Activated T-cell treated with anti-CD3 and anti-CD28 coated beads for 24 hours (primary cell): ENCODE measurements around the gene MED16.
"Not testable (repeated sequence)": the region's sequence is repeated elsewhere in the genome, so short reads cannot be mapped to it uniquely, and the experiment has no call there.

Source experiments
- DNase-seq: peaks from one replicate; pipeline ENCODE4 v3.0.0-alpha.2; 2020; ENCODE audit warnings: low read depth

MED16 gene

DNA sequence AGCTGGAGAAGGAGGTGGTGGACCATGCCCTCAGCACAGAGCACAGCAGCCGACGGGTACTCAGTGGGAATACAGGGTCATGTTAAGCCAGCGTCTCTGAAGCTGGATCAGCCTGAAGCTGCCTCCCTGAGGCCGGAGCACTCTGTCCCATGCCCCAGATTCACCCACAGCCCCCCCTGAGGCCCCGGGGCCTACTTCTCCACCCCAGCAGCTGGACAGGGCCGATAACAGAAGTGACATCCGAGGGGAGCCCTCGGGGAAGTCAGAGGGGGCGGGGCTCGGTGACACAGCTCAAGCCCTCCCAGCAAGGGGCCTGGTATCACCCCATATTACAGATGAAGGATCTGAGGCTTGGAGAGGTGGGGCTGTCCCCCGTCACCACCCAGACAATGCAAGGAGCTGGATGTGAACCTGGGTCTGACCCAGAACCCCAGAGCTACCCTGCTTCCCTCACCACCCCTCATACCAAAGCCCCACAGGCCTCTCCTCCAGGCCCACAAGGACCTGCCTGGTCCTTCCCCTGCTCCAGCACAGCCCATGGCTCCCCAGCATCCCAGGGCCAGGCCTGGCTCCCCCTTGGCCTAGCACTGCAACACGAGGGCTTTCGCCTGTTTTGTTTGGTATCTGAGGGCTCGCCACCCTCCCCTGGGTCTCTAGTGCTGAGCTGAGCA lies 14.3 kb upstream of the MED16 start:
- DNase-seq: no peak

DNA sequence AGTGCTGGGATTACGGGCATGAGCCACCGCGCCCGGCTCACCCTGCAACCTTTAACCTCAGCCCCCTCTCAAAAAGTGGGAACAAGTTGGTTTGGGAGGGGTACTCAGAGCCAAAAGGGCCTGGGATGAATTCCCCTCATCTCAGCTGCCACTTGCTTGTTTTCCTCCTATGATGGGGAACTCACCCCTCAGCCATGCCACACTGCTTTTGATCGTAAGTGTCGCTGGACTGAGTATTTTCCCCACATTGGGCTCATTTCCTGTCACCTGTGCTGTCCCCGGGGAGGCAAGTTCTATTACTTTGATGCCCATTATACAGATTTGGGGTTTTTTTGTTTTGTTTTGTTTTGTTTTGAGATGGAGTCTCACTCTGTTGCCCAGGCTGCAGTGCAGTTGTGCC lies 13.5 kb upstream of the MED16 start:
- DNase-seq: no peak

DNA sequence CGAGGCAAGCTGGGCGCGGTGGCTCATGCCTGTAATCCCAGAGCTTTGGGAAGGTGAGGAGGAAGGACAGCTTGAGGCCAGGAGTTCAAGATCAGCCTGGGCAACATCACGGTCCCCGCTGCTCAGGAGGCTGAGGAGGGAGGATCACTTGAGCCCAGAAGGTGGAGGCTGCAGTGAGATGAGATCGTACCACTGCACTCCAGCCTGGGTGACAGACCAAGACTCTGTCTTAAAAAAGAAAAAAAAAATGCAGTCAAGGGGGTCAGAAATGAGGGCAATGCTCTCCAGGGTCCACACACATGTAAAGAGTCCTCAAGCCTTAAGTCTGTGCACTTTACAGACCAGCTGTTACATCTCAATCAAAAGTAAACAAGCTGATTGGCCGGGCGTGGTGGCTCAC lies 11.6 kb upstream of the MED16 start:
- DNase-seq: no peak

DNA sequence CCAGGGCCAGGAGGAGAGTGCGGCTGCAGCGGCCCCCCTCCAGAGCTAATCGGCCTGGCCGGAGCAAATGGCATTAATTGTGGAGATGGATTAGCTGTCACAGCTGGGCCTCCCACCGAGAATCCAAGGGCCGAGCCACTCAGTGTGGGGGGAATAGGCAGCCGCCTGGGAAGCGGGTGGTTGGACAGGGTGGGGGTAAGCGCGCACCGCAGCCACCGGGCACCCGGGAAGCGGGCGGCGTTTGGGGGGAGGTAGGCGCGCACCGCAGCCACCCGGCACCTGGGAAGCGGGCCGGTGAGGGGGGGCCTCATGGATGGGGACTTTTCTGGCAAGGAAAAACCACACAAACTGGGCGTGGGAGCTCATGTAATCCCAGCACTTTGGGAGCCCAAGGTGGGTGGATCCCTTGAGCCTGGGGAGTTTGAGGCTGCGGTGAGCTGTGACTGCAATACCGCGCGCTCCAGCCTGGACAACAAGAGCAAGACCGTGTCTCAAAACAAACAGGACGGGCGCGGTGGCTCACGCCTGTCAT lies 10.3 kb upstream of the MED16 start:
- no peak for DNase-seq

DNA sequence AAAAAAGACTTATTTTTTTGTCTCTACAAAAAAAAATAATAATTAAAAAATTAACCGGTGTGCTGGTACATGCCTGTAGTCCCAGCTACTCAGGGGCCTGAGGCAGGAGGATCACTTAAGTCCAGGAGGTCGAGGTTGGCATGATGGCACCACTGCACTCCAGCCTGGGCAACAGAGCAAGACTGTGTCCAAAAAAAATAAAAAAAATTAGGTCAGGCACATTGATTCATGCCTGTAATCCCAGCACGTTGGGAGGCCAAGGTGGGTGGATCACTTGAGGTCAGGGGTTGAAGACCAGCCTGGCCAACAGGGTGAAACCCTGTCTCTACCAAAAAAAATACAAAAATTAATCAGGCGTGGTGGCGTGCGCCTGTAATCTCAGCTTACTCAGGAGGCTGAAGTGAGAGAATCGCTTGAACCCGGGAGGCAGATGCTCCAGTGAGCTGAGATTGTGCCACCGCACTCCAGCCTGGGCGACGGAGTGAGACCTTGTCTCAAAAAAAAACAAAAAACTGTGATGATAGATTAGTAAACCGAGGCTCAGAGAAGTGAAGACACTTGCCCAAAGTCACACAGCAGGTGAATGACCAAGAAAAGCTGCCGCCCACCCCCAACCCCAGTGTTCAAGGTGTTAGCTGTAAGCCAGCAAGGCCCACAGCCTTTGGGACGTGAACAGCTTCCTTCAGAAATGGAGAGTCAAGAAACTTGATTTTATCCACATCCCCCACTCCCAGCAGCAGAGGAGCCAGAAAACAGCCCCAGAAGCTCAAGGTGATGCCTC lies 9.6 kb upstream of the MED16 start:
- no peak for DNase-seq

DNA sequence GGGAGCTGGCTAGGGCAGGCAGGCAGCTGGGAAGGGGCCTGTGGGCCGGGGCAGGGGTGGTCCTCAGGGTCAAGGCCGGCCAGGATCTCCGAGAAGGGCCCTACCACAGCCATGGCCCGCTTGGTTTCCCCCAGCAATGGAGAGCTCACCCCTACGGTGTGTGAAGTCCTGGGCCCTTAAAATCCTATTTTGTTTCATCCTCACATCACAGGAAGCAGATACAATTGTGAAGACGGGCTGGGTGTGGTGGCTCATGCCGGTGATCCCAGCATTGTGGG lies 9.0 kb upstream of the MED16 start:
- DNase-seq: no peak

DNA sequence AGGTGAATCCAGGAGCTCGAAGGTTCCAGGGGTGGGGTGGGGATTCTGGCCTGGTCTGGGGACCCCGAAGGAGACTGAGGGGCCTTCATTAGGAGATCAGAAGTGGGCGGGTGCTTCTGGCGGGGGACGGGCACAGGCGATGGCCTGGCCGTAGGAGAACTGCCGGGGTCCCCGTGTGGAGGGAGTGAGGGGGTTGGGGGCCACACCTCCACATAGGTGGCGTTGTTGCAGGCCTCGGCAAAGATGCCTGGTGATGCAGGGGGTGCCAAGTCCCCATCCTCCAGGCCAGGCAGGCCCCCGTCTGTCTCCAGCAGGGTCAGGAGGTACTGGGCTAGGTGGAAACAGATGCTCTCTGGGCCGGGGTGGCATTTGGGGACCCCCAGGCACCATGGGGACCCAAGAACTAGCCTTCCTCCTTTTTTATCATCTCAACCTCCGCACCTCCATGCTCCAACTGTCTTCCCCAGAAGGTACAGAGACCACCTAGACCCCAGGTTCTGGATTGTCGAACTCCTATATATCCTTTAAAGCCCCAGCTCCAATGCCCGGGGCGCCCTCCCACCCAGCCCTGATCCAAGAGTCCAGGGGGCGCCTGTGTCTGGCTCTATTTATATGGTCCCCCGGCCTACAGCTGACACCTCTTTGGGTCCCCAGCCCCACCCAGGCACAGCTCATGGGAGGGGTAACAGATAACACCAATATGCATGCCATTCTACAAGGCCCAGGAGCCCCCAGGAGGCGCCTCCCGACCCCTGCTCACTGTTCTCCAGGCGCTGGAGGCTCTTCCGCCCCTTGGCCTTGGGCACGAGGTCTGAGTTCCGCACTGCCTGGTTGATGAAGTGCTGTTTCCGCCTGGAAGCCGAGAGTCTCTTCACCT lies 8.5 kb upstream of the MED16 start:
- no peak for DNase-seq

DNA sequence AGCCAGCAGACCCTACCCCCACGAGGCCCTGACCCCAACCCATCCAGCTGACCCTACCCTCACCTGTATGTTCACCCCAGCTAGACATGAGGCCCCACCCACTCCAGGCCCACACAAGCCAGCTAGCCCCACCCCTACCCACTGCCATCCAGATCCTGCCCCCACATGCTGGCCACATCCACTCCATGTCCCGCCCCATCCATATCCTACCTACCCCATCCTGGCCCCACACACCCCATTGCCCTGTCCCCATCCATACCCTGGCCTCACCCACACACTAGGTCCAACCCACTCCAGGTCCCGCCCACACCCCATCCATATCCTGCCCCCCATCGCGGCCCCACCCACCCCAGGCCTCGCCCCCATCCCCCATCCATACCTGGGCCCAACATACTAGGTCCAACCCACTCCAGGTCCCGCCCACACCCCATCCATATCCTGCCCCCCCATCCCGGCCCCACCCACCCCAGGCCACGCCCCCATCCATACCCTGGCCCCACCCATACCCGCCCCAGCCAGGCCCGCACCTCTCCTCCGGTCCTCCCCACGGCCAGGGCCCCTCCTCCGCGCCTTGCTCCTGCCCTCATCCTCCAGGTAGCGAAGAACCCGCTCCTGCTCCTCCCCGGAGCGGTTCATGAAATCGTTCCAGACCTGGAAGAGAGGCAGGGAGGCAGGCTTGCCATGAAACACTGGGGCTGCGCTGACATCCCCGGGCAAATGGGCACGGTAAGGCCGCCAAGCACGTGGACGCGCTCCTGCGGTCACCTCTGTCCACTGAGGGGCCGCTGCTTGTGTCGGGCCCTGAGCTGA lies 7.5 kb upstream of the MED16 start:
- DNase-seq: no peak

DNA sequence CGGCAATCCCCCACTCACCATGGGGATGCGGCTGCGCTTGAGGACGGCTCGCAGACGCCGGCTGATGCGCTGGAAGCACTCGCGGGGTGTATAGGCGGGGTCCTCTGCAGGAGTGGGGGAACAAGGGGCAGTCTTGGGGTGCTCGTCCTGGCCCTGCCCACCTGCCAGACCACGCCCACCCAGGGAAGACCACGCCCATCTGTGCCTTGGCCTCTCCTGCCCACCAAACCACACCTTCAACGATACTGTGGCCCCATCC lies 7.0 kb upstream of the MED16 start:
- DNase-seq: no peak

DNA sequence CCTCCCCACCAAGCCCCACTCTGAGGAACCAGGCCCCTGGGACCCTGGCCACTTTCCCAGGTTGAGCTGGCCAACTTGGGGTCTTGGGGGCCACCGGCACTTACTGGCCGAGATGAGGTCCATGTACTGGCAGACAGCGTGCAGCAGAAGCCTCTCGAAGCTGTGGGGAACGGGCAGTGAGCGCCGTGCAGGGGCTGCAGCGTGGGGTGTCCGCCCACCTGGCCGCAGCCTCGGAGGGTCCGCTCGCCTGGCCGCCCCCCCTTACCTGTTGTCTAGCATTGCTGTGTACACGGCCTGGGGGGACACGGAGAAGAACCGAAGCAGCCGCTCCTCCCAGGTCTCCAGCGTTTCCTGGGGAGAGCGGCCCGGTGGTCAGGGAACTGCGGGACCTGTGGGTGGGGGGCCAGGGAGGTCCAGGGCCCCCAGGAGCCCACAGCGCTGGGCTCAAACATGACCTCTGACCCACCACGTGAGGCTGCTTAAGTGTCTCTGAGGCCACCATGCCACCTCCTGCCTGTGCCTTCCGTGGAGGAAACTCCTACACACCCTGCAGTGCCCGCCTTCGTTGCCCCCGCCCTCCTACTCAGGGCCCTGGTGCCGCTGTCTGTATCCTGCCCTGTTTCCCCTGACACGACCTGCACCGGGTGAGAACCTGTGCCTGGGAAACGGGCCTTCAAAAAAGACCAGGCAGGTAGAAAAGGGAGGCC lies 6.5 kb upstream of the MED16 start:
- DNase-seq: no peak

DNA sequence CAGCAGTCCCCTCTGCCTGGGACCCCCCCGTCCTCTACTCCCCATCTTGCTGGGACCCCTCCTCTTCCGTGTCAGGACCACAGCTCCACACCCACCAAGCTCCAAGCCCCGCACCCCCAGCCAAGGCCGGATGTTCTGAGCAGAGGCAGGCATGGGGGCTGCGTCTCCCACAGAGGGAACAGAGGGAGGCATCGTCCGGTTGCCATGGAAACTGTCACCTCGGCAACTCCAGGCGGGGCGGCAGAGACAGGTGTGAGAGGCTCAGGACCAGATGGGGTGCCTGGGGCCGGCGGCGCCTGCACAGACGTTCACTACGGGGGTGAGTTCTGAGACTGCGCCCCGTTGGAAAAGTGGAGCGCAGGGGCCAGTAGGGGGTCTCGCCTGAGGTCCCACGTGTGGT lies 5.7 kb upstream of the MED16 start:
- no peak for DNase-seq

DNA sequence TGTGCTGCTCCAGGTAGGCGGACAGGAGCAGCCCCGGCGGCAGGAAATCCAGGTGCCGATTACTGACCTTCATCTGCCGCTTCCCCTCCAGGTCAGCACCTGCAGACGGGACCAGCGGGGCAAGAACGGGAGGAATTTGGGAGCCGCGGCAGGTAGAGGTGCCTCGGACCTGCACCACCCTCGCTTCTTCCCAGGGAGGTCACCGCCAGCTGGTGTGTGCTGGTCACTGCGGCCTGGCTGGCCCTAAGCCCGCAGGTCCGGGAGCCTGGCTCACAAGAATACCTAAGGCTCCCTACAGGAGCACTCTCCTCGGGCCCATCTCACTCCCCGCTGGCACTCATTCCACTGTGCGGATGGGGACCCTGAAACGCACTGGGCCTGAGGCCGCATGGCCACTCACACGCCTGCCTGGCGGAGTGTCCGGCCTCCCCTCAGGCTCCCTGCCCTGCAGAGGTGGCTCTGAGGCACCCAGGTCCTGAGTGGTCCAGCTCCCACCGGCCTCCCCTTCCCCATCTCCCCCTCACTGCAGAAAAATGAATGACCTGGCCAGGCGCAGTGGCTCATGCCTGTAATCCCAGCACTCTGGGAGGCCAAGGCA lies 4.6 kb upstream of the MED16 start:
- no peak for DNase-seq

DNA sequence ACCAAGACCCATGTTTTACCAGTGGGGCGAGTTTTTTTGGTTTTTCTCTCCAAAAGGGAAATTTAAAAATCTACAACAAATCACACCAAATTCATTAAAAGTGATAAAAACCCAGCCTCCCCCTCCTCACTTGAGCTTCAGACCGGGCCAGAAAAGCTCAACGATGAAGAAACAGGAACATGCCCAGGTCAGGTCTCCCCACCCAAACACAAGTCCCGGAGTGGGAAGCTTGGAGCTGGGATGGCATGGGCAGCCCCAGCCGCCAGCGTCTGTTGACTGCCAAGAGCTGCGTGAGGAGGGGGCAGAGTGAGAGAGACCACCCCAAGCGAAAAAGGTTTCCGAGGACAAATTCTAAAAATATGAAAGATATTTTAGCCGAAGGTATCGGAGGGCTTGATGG lies 4.0 kb upstream of the MED16 start:
- no peak for DNase-seq

DNA sequence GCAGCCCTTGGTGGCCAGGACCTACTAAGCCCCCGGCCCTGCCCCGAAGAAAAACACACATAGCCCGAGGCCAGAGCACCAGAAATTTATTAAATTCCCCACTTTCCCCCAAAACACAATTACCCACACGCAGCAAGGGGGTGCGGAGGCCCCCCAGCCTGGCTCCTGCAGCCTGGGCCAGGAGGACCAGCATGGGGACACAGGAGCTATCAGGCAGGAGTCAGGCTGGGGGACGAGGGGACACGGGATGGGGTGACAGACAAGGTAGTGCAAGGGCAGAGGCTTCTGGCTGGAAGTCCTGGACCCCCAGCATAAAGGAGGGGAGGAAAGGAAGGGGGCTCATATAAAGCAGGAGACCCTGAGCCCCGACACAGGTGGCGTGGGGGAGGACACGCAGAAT lies 3.4 kb upstream of the MED16 start:
- no peak for DNase-seq

DNA sequence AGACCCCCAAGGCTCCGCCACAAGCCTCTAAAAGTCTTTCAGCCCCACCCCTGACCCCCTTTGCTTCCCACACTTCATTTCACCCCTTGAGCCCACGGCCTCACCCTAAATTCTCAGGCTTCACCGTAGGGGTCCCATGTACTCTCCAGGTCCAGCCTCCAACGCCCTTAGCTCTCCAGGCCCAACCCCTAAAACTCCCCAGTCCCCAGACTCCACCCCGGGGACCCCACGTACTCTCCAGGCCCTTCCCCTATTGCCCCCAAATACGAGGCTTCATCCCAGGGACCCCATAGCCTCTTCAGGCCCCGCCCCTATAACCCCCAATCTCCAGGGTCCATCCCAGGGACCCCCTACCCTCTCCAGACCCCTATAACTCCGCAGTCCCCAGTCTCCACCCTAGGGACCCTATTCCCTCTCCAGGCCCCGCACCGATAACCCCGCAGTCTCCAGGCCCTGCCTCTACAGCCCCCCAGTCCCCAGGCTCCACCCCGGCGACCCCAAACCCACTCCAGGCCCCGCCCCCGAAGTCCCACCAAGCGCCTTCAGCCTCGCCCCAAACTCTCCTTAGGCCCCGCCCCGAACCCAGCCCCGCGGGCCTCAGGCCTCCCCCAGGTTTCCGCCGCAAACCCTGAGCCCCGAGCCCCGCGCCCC lies 619 bp downstream of the MED16 start:
- DNase-seq: no peak

DNA sequence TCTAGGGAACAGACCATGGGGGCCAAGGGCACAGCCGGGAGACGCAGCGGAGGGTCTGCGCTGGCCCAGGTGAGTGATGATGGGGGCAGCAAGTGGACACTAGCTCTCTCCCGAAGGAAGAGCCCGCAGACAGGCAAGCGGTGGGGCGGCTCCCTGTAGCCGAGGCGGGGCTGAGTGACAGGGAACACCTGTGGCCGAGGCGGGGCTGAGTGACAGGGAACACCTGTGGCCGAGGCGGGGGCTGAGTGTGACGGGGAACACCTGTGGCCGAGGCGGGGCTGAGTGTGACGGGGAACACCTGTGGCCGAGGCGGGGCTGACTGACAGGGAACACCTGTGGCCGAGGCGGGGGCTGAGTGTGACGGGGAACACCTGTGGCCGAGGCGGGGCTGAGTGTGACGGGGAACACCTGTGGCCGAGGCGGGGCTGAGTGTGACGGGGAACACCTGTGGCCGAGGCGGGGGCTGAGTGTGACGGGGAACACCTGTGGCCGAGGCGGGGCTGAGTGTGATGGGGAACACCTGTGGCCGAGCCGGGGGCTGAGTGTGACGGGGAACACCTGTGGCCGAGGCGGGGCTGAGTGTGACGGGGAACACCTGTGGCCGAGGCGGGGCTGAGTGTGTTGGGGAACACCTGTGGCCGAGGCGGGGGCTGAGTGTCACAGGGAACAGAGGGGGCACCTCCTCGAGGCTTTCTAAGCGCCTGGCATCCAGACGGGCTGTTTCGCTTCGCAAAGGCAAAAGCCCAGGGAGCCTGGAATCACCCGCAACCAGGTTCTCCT lies 1.4 kb downstream of the MED16 start:
- not testable (repeated sequence) for DNase-seq

DNA sequence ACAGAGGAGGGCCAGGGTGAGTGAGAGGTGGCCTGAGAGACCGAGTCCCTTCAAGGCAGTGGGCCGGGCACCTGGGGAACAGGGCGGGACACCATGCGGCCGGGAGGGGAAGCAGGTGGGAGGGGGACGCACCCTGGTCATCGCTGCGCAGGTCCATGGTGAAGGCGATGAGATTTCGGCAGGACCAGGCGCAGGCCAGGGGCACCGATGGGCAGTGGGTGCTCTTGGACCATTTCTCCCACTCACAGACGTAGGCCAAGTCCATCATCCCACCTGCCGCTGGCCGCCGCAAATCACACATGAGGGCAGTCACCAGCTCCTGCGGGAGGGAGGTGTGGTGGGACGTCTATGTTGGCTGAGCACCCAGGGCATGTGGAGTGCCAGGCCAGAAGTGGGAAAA lies 2.2 kb downstream of the MED16 start:
- DNase-seq: no peak

DNA sequence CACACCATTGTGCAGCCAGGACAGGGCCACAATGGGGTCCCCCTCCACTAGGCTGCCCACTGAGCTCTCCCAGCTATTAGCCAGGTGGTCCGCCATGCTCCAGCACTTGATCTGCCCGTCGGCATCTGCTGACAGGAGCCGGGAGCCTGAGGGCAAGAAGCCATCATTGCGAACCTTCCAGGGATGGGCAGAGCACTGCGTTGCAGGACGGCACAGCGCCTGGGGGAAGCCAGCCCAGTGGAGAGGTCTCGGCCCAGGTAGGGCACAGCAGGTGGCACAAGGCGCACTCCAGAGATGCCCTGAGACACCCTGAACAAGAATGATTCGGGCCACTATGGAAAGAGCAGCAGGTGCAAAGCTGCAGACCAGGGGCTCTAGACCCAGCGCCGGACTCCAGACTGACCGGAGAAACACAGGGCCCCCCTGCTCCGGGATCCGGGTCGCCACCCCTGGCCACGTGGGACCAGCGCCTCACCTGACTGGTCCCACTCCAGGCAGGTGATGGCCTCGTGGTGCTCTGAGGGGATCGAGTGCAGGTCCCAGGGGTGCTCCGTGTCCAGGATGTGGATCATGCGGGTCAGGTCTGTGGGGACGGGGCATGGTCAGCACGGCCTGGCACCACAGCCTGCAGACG lies 3.2 kb downstream of the MED16 start:
- no peak for DNase-seq

DNA sequence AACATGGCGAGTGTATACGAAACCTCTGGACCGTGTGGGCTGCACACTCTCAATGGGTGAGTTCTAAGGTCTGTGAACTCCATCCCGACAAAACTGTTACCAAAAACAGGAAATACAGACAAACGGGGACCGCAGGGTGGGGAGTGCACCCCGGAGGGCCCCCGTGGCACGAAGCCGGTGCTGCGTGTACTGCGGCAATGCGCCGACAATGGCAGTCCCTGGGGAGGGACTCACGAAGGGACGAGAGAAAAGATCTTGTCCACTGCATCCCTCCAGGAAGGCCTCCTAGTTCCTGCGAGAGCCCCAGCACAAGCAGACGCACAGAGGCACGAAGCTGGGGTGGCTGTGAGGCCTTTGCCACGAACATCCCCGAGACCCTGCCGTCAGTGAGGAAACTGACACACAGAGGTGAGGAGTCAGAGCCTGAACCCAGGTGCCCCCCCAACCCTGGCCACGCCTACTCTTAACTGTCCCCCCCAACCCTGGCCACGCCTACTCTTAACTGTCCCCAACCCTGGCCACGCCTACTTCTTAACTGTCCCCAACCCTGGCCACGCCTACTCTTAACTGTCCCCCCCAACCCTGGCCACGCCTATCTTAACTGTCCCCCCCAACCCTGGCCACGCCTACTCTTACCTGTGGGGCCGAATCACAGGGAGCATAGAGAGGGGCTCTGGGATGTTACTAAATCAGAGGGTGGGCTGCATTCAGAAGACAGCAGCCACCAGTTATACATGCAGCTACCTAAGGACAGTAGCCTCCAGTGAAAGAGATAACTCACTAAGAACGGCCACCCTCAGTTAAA lies 4.2 kb downstream of the MED16 start:
- no peak for DNase-seq
